Activated CD4-positive, alpha-beta T cell treated with anti-CD3 and anti-CD28 coated beads, Interleukin-2, amount 50 U/mL, for 48 hours (primary cell): ENCODE results near the gene PEAK3.

ENCODE experiments used
- DNase-seq, 2 experiments: peaks; one replicate each; pipeline ENCODE4 v3.0.0-alpha.2; 2020

The PEAK3 gene

GRCh38 chr19:2235381-2236063 lies 46.5 kb downstream of the PEAK3 start:
- peak; percentile 18 to 19 for DNase-seq

GRCh38 chr19:2234996-2235380 lies 47.0 kb downstream of the PEAK3 start:
- DNase-seq, result no peak

- DNase-seq, result no peak
Measured at GRCh38 chr19:2233601-2234280, 48.2 kb downstream of the PEAK3 start.

GRCh38 chr19:2232286-2233151 lies 49.5 kb downstream of the PEAK3 start:
- no peak for DNase-seq

- DNase-seq, result peak; percentile 18 to 25
Measured at GRCh38 chr19:2231621-2232221, 50.3 kb downstream of the PEAK3 start.

GRCh38 chr19:2230807-2231533 lies 51.0 kb downstream of the PEAK3 start:
- no peak for DNase-seq

GRCh38 chr19:2230033-2230531 lies 51.9 kb downstream of the PEAK3 start:
- DNase-seq, result no peak

- no peak for DNase-seq
Measured at GRCh38 chr19:2229103-2230032, 52.6 kb downstream of the PEAK3 start.

GRCh38 chr19:2228157-2229030 lies 53.6 kb downstream of the PEAK3 start:
- DNase-seq, result no peak

- no peak for DNase-seq
Measured at GRCh38 chr19:2227415-2228156, 54.4 kb downstream of the PEAK3 start.

GRCh38 chr19:2226840-2227360 lies 55.1 kb downstream of the PEAK3 start:
- no peak for DNase-seq

- DNase-seq, result no peak
Measured at GRCh38 chr19:2226051-2226839, 55.7 kb downstream of the PEAK3 start.

GRCh38 chr19:2225415-2226050 lies 56.4 kb downstream of the PEAK3 start:
- no peak for DNase-seq

GRCh38 chr19:2224754-2225349 lies 57.1 kb downstream of the PEAK3 start:
- DNase-seq, result no peak
